Neutrophil (primary cell): ENCODE results near the gene ENDOV.
"Not testable (repeated sequence)": the region's sequence is repeated elsewhere in the genome, so short reads cannot be mapped to it uniquely, and the experiment has no call there.

Experiments
- H3K27ac ChIP-seq: fragments of 200-600 bp; sonication (generic); 2 replicates; pipeline ENCODE4 v1.5.1; 2016; ENCODE audit warnings: mild to moderate bottlenecking, moderate library complexity
- H3K27me3 ChIP-seq: fragments of 200-600 bp; sonication (generic); 2 replicates; pipeline ENCODE4 v1.6.0; 2016; ENCODE audit warnings: mild to moderate bottlenecking
- H3K36me3 ChIP-seq: fragments of 200-600 bp; sonication (generic); 2 replicates; pipeline ENCODE4 v1.5.1; 2017
- H3K4me1 ChIP-seq, 2 experiments: fragments of 200-600 bp in 1 of 2; sonication (generic) in 1 of 2; 1 replicate in 1 of 2; 2 replicates in 1 of 2; pipeline versions ENCODE4 v1.5.1 to v1.6.1; 2013 to 2016; ENCODE audit warnings: low read depth in 1 of 2, low read length in 1 of 2, mild to moderate bottlenecking in 1 of 2, moderate library complexity in 1 of 2; ENCODE audit not compliant: control insufficient read depth in 1 of 2, insufficient read depth in 1 of 2
- H3K4me3 ChIP-seq, 2 experiments: fragments of 200-600 bp in 1 of 2; sonication (generic) in 1 of 2; 1 replicate in 1 of 2; 2 replicates in 1 of 2; pipeline ENCODE4 v1.5.1; 2013 to 2016; ENCODE audit warnings: low read depth in 1 of 2, low read length in 1 of 2, mild to moderate bottlenecking in 1 of 2, moderate library complexity in 1 of 2
- H3K9me3 ChIP-seq: fragments of 200-600 bp; sonication (generic); 2 replicates; pipeline ENCODE4 v1.5.1; 2016
- TF ChIP-seq, protein P1 (sequence below): fragments of 200-600 bp; sonication (generic); IDR thresholded peaks from 2 replicates; pipeline ENCODE4 v1.5.1; 2016; ENCODE audit warnings: antibody characterized with exemption

The ENDOV gene

GRCh38 chr17:80394629-80395216 is 20.2 kb upstream of the ENDOV start:
- Histone ChIP-seq H3K27ac (no peak overlapping the region), H3K9me3 (no peaks in the 10 kb centered on the region), H3K4me1 (no peaks in the 10 kb centered on the region), H3K36me3 (peaks cover 65% of the 10 kb centered on the region), H3K4me3 (no peak overlapping the region), H3K27me3 (no peaks in the 10 kb centered on the region)
- TF ChIP-seq, protein P1, sequence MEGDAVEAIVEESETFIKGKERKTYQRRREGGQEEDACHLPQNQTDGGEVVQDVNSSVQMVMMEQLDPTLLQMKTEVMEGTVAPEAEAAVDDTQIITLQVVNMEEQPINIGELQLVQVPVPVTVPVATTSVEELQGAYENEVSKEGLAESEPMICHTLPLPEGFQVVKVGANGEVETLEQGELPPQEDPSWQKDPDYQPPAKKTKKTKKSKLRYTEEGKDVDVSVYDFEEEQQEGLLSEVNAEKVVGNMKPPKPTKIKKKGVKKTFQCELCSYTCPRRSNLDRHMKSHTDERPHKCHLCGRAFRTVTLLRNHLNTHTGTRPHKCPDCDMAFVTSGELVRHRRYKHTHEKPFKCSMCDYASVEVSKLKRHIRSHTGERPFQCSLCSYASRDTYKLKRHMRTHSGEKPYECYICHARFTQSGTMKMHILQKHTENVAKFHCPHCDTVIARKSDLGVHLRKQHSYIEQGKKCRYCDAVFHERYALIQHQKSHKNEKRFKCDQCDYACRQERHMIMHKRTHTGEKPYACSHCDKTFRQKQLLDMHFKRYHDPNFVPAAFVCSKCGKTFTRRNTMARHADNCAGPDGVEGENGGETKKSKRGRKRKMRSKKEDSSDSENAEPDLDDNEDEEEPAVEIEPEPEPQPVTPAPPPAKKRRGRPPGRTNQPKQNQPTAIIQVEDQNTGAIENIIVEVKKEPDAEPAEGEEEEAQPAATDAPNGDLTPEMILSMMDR: no peak

DNA sequence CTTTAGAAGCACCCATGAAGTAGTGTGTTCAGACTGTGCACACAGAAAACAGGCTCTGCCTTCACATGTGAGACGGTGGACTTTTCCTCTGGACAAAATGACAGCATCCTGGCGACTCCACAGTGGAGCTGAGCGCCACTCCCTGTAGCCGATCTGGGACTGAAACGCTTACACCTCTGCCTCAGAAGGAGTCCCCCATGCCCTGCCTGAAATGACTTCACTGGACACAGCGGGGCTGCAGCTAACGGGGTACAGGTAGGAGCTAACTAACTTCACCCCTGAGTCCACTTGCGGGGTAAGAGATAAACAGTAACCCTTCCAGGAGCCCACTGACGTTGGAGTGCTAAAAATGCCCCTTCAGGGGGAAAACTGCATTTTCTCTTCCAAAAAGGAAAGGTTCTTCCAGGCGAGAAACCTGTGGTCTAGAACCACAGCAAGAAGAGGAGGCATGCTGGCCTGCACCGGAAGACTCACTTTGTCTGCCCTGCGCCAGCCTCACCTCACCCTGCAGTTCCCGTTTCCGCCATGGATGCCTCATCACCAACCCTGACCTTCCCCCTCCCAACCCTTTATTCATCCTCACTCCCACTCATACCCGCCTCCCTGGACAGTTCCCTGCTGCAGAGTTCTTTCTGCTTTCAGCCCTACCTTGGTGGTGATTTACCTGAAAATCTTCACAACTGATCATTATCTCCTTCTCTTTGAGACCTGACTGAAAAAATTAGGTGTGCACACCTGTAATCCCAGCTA is 19.4 kb upstream of the ENDOV start:
- peaks cover 56% of the 10 kb centered on the region for H3K36me3 ChIP-seq
- TF ChIP-seq, protein P1: no peak
- no peak overlapping the region for H3K27ac ChIP-seq
- peaks cover 3% of the 10 kb centered on the region for H3K27me3 ChIP-seq
- no peaks in the 10 kb centered on the region for H3K4me1 ChIP-seq
- H3K4me3 ChIP-seq: no peak overlapping the region
- H3K9me3 ChIP-seq: no peaks in the 10 kb centered on the region

DNA sequence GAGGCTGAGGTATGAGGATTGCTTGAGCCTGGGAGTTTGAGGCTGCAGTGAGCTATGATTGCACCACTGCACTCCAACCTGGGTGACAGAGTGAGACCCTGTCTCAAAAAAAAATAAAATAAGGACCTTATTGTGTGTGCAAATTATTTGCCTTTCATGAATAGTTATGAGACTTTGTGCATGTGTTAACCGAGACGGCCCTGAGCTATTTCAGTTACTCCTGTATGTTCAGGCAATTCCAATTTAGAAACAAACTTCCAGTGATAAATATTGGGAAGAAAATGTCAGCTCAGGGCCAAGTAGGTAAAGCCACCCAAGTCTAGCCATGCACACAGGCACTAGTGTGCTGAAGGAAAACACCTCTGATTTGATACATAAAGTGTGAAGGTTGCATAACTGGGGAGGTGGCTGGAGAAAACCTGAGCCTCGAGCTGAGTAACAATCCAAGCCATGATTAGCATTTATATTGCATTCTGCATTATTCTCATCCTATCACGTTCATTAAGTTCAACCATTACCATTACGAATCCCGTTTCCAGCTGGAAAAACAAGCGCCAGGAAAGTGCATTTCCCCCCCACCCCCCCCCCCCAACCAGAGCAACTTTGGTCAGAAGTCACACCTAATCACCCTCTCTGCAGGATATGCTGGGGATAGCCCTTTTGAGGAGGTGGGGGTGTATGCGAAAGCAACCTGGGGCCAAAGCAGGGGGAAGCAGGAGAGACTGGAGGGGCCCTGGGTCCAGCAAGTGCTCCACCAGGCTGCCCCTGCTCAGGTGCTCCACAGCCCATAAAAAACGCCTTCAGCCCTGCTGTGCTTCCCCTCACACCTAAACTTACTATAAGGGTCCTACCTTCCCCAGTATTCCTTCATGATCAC is 18.6 kb upstream of the ENDOV start:
- H3K4me3 ChIP-seq: no peak overlapping the region
- H3K9me3 ChIP-seq: no peaks in the 10 kb centered on the region
- H3K27me3 ChIP-seq: peaks cover 6% of the 10 kb centered on the region
- no peaks in the 10 kb centered on the region for H3K4me1 ChIP-seq
- H3K27ac ChIP-seq: no peak overlapping the region
- TF ChIP-seq, protein P1: no peak
- peaks cover 48% of the 10 kb centered on the region for H3K36me3 ChIP-seq

GRCh38 chr17:80397034-80397387 is 18.0 kb upstream of the ENDOV start:
- no peaks in the 10 kb centered on the region for H3K4me1 ChIP-seq
- H3K36me3 ChIP-seq: peaks cover 42% of the 10 kb centered on the region
- no peak overlapping the region for H3K4me3 ChIP-seq
- peaks cover 8% of the 10 kb centered on the region for H3K27me3 ChIP-seq
- no peaks in the 10 kb centered on the region for H3K9me3 ChIP-seq
- no peak overlapping the region for H3K27ac ChIP-seq
- TF ChIP-seq, protein P1: no peak

DNA sequence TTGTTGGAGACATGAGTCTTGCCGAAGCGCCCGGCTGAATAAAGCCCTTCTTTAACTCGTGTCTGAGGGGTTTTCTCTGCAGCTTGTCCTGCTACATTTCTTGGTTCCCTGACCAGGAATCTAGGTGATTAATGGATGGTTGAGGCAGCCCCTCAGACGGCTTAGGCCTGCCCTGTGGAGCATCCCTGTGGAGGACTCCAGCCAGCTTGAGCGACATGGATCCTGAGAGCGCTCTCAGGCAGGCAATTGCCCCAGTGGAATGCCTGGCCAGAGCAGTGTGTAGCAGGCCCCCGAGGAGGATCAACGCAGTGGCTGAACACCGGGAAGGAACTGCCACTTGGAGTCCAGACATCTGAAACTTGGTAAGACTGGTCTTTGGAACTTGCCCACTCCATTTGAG is 17.3 kb upstream of the ENDOV start:
- peaks cover 12% of the 10 kb centered on the region for H3K27me3 ChIP-seq
- TF ChIP-seq, protein P1: no peak
- no peak overlapping the region for H3K4me3 ChIP-seq
- no peaks in the 10 kb centered on the region for H3K4me1 ChIP-seq
- no peaks in the 10 kb centered on the region for H3K9me3 ChIP-seq
- H3K36me3 ChIP-seq: peaks cover 35% of the 10 kb centered on the region
- no peak overlapping the region for H3K27ac ChIP-seq

DNA sequence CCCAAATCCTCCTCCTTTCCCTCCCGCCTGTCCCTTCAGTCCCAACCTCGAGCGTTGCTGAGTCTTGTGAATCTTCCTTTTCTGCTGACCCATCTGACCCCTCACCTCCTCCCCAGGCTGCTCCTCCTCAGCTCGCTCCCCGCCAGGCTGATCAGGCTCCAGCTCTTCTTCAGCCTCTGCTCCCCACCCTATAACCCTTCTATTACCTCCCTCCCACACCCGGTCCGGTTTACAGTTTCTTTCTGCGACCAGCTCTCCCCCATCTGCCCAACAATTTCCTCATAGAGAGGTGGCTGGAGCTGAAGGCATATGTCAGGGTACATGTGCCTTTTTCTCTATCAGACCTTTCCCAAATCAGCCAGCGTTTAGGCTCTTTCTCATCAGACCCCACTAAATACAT is 13.9 kb upstream of the ENDOV start:
- H3K9me3 ChIP-seq, H3K27ac ChIP-seq, H3K4me3 ChIP-seq, H3K4me1 ChIP-seq, H3K36me3 ChIP-seq: not testable (repeated sequence)
- peaks cover 44% of the 10 kb centered on the region for H3K27me3 ChIP-seq

DNA sequence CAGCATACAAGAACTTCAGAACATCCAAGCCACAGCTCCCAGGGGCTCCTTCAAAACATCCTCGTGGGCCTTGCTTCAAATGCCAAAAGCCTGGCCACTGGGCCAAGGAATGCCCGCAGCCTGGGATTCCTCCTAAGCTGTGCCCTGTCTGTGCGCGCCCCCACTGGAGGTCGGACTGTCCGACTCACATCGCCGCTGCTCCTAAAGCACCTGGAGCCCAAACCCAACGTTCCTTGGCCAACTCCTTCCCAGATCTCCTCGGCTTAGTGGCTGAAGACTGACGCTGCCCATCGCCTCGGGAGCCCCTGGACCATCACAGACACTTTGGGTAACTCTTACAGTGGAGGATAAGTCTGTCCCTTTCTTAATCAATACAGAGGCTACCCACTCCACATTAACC is 12.9 kb upstream of the ENDOV start:
- not testable (repeated sequence) for H3K36me3 ChIP-seq, H3K9me3 ChIP-seq, H3K4me1 ChIP-seq, H3K27ac ChIP-seq, H3K4me3 ChIP-seq
- peaks cover 54% of the 10 kb centered on the region for H3K27me3 ChIP-seq
